GM12874 (cell line): Measurements from ENCODE around the gene AUTS2.

Source experiments
- TF ChIP-seq, protein P1 (sequence below): IDR thresholded peaks from 2 replicates; pipeline ENCODE4 v1.5.1; 2011; ENCODE audit warnings: low read depth, mild to moderate bottlenecking, control low read depth, low read length, moderate library complexity; ENCODE audit not compliant: insufficient read depth

AUTS2 gene

DNA sequence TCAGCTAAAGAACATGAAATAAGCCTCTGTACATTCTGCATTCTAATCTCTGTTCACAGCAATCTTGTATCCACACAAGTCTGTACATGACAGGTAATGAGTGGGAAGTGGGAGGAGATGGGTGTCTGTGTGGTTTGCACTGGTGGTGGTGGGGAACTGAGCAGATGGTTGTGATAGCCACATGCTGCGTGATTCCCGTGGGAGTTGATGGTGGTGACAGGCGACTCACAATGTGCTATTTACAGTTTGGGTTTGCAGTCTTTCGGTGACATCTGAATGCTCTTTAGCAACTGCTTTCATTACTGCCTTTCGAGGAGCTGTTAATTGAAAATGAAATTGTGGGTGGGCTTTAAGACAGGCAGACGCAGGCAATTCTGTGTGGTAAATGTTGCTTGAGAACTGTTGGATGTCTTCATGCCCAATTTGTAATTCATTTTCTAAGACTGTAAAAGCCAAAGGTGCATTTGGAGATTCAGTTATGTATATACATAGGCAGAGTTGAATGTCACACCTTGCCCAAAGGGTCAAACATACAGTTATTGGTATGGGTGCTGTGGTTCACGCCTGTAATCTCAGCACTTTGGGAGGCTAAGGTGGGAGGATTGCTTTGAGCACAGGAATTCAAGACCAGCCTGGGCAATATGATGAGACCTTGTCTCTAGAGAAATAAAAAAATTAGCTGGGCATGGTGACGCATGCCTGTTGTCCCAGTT lies 308.2 kb downstream of the AUTS2 start:
- TF ChIP-seq, protein P1, sequence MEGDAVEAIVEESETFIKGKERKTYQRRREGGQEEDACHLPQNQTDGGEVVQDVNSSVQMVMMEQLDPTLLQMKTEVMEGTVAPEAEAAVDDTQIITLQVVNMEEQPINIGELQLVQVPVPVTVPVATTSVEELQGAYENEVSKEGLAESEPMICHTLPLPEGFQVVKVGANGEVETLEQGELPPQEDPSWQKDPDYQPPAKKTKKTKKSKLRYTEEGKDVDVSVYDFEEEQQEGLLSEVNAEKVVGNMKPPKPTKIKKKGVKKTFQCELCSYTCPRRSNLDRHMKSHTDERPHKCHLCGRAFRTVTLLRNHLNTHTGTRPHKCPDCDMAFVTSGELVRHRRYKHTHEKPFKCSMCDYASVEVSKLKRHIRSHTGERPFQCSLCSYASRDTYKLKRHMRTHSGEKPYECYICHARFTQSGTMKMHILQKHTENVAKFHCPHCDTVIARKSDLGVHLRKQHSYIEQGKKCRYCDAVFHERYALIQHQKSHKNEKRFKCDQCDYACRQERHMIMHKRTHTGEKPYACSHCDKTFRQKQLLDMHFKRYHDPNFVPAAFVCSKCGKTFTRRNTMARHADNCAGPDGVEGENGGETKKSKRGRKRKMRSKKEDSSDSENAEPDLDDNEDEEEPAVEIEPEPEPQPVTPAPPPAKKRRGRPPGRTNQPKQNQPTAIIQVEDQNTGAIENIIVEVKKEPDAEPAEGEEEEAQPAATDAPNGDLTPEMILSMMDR = no peak

DNA sequence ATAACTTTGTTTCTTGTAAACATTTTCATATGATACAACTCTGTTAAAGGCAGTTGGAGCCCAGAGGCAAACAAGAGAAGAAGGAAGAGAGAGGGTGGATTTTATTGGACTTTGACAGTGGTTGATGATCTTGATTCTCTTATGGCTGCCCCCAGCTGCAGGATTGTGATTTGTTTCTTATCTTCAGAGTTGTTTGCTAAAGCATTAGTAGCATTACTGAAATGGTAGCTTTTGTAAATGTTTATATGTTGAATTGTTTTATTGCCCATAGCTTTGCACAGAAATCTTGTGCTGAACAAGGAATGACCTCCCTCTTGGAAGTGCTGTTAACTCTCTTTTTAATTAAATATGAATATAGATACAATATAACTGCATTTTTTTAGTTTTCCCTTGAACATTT lies 309.4 kb downstream of the AUTS2 start:
- TF ChIP-seq, protein P1 = no peak

DNA sequence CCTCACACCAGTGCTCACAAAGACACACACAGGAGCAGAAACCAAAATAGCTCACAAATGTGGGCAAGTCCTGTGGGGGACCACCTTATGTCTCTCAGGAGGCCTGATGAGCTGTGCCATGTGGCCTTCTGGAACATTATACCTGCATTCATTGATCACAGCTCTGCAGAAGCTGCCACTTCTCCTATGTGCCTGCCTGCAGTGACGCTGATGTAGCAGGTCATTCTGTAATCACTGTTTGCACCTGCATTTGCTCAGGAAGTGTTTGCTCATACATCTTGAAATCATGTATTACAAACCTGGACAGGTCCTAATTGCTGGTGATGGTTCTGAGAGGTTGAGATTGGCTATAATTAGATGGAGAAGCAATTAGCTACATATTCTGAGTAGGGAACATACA lies 310.2 kb downstream of the AUTS2 start:
- TF ChIP-seq, protein P1 = no peak

DNA sequence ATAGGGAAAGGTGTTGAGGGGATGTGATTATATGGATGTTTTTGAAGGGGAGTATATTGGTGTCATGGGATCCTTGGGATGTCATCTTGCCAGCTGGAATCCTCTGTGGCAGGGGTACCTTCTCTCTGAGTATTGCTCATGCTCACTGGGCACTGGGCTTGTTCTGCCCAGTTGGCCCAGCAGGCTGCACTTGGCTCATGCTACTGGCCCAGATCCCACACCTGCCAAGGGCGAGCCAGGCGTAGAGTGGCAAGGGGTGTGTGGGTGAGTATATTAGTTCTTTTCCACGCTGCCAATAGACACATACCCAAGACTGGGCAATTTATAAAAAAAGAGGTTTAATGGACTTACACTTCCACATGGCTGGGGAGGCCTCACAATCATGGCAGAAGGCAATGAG lies 311.9 kb downstream of the AUTS2 start:
- TF ChIP-seq, protein P1 = no peak

DNA sequence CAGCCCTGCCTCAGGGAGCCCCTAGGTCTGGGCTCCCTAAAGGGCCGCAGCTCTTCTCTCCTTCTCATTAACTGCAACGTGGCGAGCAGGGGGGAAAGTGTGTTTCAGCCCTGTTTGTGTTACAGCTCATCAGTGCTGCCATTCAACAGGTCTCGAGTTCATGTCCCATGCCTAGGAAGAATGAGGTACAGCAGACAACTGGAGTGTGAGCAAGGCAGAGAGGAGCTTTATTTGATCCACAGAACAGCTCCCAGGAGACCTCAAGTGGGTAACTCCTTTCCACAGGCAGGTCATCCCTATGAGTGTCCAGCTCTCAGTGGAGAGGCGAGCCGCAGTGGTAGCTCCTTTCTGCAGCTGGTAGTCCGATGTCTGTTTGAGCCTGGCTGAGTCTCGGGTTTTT lies 313.1 kb downstream of the AUTS2 start:
- TF ChIP-seq, protein P1 = no peak

DNA sequence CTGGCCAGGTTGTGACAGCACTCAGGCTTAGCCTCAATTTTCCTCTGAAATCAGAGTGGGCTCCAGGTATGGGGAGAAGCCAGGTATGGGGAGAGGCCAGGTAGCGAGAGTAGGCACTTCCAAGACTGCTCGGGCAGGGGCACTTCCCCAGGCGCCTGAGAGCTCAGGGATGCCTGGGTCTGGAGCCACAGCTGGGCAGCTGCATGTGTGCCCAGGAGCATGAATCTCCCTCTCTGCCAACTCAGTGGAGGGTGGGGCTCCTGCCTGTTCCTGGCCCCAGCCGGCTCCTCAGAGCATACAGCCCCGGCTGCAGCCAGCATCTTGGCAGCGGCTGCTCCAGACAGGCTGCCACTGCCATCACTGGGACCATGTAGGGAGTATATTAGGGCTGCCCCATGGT lies 313.9 kb downstream of the AUTS2 start:
- TF ChIP-seq, protein P1 = no peak

DNA sequence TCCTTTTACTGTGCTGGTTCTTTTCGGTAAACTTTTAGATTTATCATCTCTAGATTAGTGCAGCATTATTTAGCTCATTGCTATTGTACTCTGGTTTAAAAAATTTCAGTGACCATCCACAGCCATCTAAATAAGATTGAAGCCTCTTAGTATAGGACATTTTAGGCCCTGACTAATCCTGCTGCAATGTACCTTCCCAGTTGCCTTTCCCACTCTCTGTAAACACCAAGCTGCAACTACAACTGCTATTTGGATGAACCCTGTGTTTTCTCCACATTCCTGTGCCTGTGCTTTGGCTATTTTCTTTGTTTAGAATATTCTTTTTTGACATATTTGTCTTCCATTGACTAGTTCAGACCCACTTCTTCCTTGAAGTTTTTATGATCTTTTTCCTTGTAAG lies 314.6 kb downstream of the AUTS2 start:
- TF ChIP-seq, protein P1 = no peak
